ENCODE data around the gene ANXA11. TPM values are rescaled to one million over a fixed set of nuclear protein-coding genes. Genes with fewer than 3 reads are reported as not detected.

Gene ANXA11
- total RNA-seq, 1 experiment from 2014 or later: 68.1 TPM

- no peak overlapping the region for H2BK120ac ChIP-seq (ENCODE audit: low read depth, low read length, poor library complexity, severe bottlenecking)
- H3K79me1 ChIP-seq (ENCODE audit: insufficient read depth, low read depth, low read length, poor library complexity, severe bottlenecking): no peaks in the 10 kb centered on the region
- H3K9me3 ChIP-seq (ENCODE audit: control insufficient read depth, low read depth, low read length): no peaks in the 10 kb centered on the region
- TF ChIP-seq CTCF (conservative IDR thresholded peaks at IDR 0.05): no peak
- H3K27ac Mint-ChIP-seq: no peak overlapping the region
- no peak overlapping the region for H2BK5ac ChIP-seq (ENCODE audit: insufficient read length, low read length)
- DNase-seq: no peak
- H3T11ph ChIP-seq (ENCODE audit: low read length): no peak overlapping the region
- H3K4me1 ChIP-seq (ENCODE audit: insufficient read depth, low read length): no peaks in the 10 kb centered on the region
- no peak overlapping the region for H3K27ac ChIP-seq (ENCODE audit: insufficient read length, low read depth, low read length)
- H3K27me3 Mint-ChIP-seq (ENCODE audit: low read depth): peaks cover 11% of the 10 kb centered on the region
- H3K4ac ChIP-seq (ENCODE audit: low read depth, low read length): no peak overlapping the region
- no peak overlapping the region for H3K23ac ChIP-seq (ENCODE audit: insufficient read length, low read depth, low read length)
- H3K18ac ChIP-seq (ENCODE audit: insufficient read length, low read depth, low read length): no peak overlapping the region
- H2AFZ ChIP-seq (ENCODE audit: low read length): no peak overlapping the region
- peaks cover 0 to 5% of the 10 kb centered on the region in 2 experiments; a peak in 1 of 5 replicates for H3K9me3 Mint-ChIP-seq
- H3K14ac ChIP-seq (ENCODE audit: insufficient read depth, low read length): no peak overlapping the region
- H3K4me3 Mint-ChIP-seq: no peak overlapping the region
- no peaks in the 10 kb centered on the region for H3K23me2 ChIP-seq (ENCODE audit: insufficient read length, low read depth, low read length, poor library complexity, severe bottlenecking)
- H4K20me1 ChIP-seq (ENCODE audit: control insufficient read depth, insufficient read depth, insufficient read length): no peaks in the 10 kb centered on the region
- H2BK15ac ChIP-seq (ENCODE audit: low read depth, low read length): no peak overlapping the region
- no peak overlapping the region for H4K8ac ChIP-seq (replicated peaks; ENCODE audit: insufficient read length, low read depth, low read length)
- no peak overlapping the region for H2BK12ac ChIP-seq (ENCODE audit: insufficient read length, low read depth, low read length)
- 0 out of 4 replicates have a peak, but pooled peaks cover 0 to 3% of the 10 kb centered on the region in 2 experiments for H3K4me1 Mint-ChIP-seq
- no peaks in the 10 kb centered on the region for H3K27me3 ChIP-seq (ENCODE audit: insufficient read depth, low read length)
- no peaks in the 10 kb centered on the region for H3K36me3 Mint-ChIP-seq (ENCODE audit: insufficient read depth in 1 of 3, low read depth in 3 of 3)
- no peak overlapping the region for H3K56ac ChIP-seq (ENCODE audit: insufficient read length, low read depth, low read length)
- no peak overlapping the region for H3K9ac ChIP-seq (ENCODE audit: extremely low read depth, insufficient read length, low read length)
- H3K4me2 ChIP-seq (ENCODE audit: insufficient read depth, insufficient read length, low read length): no peak overlapping the region
- no peak overlapping the region for H2AK5ac ChIP-seq (ENCODE audit: insufficient read length, low read length)
- H4K5ac ChIP-seq (ENCODE audit: insufficient read length, low read depth, low read length): no peak overlapping the region
- H3K79me2 ChIP-seq (ENCODE audit: insufficient read depth, low read length): no peaks in the 10 kb centered on the region
- H2BK20ac ChIP-seq (ENCODE audit: low read depth, low read length, poor library complexity, severe bottlenecking): no peak overlapping the region
- H4K91ac ChIP-seq (ENCODE audit: insufficient read length, low read depth, low read length): no peak overlapping the region
Measured at GRCh38 chr10:80122110-80122710, 83.1 kb downstream of the ANXA11 start.

Data from H9 (cell line).